ENCODE results near the gene POMT1. TPM values are rescaled to one million over a fixed set of nuclear protein-coding genes. Genes with fewer than 3 reads are reported as not detected.
"Not testable (repeated sequence)": the region's sequence is repeated elsewhere in the genome, so short reads cannot be mapped to it uniquely, and the experiment has no call there.

POMT1 gene
- total and polyA plus RNA-seq, 2 experiments from 2014 or later = 35.3 to 44.8 TPM

DNA sequence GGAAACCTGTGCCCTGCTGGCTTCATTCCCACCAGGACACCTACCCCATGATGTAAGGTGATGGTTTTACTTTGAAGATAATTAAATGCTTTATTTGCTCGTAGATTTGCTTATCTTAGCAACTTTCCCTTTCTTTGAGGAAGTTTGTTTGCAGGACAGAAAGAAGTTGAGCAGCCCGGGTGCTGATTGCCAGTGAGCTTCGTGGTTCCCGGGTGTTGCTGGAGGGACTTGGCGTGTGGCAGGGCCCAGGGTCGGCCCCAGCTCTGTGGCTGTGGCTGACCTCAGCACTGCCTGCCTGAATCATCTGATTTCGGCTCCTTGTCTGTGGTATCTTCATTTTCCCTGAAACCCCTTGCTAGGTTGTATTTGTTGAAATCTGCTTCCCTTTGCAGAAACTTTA, 8.7 kb downstream of the POMT1 start:
- no peak overlapping the region for H3K4me3 ChIP-seq
- TF ChIP-seq EZH2phosphoT487 (IDR thresholded peaks at IDR 0.05; ENCODE audit: low read depth, severe bottlenecking, unreplicated experiment) (no peak), EZH2 (IDR thresholded peaks at IDR 0.05; ENCODE audit: borderline replicate concordance) (no peak)
- TF ChIP-seq, protein P1, sequence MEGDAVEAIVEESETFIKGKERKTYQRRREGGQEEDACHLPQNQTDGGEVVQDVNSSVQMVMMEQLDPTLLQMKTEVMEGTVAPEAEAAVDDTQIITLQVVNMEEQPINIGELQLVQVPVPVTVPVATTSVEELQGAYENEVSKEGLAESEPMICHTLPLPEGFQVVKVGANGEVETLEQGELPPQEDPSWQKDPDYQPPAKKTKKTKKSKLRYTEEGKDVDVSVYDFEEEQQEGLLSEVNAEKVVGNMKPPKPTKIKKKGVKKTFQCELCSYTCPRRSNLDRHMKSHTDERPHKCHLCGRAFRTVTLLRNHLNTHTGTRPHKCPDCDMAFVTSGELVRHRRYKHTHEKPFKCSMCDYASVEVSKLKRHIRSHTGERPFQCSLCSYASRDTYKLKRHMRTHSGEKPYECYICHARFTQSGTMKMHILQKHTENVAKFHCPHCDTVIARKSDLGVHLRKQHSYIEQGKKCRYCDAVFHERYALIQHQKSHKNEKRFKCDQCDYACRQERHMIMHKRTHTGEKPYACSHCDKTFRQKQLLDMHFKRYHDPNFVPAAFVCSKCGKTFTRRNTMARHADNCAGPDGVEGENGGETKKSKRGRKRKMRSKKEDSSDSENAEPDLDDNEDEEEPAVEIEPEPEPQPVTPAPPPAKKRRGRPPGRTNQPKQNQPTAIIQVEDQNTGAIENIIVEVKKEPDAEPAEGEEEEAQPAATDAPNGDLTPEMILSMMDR (IDR thresholded peaks at IDR 0.05; ENCODE audit: poor library complexity) = no peak

DNA sequence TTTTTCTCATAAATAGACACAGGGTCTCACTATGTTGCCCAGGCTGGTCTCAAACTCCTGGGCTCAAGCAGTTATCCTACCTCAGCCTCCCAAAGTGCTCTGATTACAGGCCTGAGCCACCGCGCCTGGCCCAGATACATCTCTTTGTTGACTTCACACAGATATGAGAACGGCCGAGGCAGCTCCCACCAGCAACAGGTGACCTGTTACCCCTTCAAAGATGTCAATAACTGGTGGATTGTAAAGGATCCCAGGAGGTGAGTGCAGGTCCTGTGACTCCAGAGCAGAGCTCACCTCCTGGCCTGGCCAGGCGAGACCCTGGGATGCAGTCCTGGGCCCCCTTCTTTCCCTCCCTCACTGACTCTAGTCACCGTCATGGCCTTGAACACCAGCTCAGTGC, 9.2 kb downstream of the POMT1 start:
- no peak overlapping the region for H3K4me2 ChIP-seq

More for the DNA sequence above, 8.7 kb downstream of the POMT1 start:
- WGBS (ENCODE audit: low lambda C conversion rate, missing lambda C conversion rate) = 75% methylated on average over 7 of the region's 7 CpGs
- Histone ChIP-seq H4K20me1 (ENCODE audit: insufficient read depth, poor library complexity, severe bottlenecking) (no peaks in the 10 kb centered on the region), H3K79me2 (no peaks in the 10 kb centered on the region), H3K27me3 (no peaks in the 10 kb centered on the region), H3K27ac (no peak overlapping the region), H2AFZ (no peak overlapping the region), H3K4me2 (no peak overlapping the region), H3K9me2 (replicated peaks; ENCODE audit: insufficient read depth) (no peaks in the 10 kb centered on the region), H3K4me1 (ENCODE audit: insufficient read depth) (no peaks in the 10 kb centered on the region), H3K36me3 (replicated peaks; ENCODE audit: insufficient read depth, low read depth) (no peaks in the 10 kb centered on the region), H3K9me3 (ENCODE audit: low read depth) (no peaks in the 10 kb centered on the region)
- DNase-seq (ENCODE audit: low spot score) = no peak

DNA sequence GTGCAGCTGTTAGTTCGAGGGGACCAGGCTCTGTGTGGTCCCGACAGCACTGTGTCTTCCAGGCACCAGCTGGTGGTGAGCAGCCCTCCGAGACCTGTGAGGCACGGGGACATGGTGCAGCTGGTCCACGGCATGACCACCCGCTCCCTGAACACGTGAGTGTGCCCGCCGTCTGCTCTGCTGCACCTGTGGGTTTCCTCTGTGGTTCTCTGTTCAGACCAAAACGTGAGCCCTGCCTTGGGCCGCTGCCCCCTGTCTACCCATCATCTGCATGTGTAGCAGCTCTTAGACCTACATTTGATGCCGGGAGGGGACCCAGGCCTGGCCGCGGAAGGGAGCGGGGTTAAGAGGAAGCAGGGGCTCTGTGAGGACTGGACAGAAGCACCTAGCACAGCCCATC, 10.5 kb downstream of the POMT1 start:
- no peaks in the 10 kb centered on the region for H3K79me2 ChIP-seq
- H3K27me3 ChIP-seq = no peaks in the 10 kb centered on the region
- no peak overlapping the region for H2AFZ ChIP-seq
- H3K36me3 ChIP-seq (replicated peaks; ENCODE audit: insufficient read depth, low read depth) = no peaks in the 10 kb centered on the region
- no peaks in the 10 kb centered on the region for H3K9me2 ChIP-seq (replicated peaks; ENCODE audit: insufficient read depth)
- no peak overlapping the region for H3K4me3 ChIP-seq
- H3K4me1 ChIP-seq (ENCODE audit: insufficient read depth) = no peaks in the 10 kb centered on the region
- TF ChIP-seq EZH2 (IDR thresholded peaks at IDR 0.05; ENCODE audit: borderline replicate concordance) (no peak), EZH2phosphoT487 (IDR thresholded peaks at IDR 0.05; ENCODE audit: low read depth, severe bottlenecking, unreplicated experiment) (no peak)
- TF ChIP-seq, protein P1 (IDR thresholded peaks at IDR 0.05; ENCODE audit: poor library complexity) = no peak
- H3K27ac ChIP-seq = no peak overlapping the region
- no peaks in the 10 kb centered on the region for H4K20me1 ChIP-seq (ENCODE audit: insufficient read depth, poor library complexity, severe bottlenecking)
- WGBS (ENCODE audit: low lambda C conversion rate, missing lambda C conversion rate) = 97% methylated on average over 14 of the region's 15 CpGs
- DNase-seq (ENCODE audit: low spot score) = no peak
- no peaks in the 10 kb centered on the region for H3K9me3 ChIP-seq (ENCODE audit: low read depth)
- H3K4me2 ChIP-seq = no peak overlapping the region

More for the DNA sequence above, 9.2 kb downstream of the POMT1 start:
- Histone ChIP-seq H3K4me3 (no peak overlapping the region), H3K36me3 (replicated peaks; ENCODE audit: insufficient read depth, low read depth) (no peaks in the 10 kb centered on the region), H3K79me2 (no peaks in the 10 kb centered on the region), H3K4me1 (ENCODE audit: insufficient read depth) (no peaks in the 10 kb centered on the region), H3K27ac (no peak overlapping the region), H4K20me1 (ENCODE audit: insufficient read depth, poor library complexity, severe bottlenecking) (no peaks in the 10 kb centered on the region), H2AFZ (no peak overlapping the region), H3K9me3 (ENCODE audit: low read depth) (no peaks in the 10 kb centered on the region), H3K9me2 (replicated peaks; ENCODE audit: insufficient read depth) (no peaks in the 10 kb centered on the region), H3K27me3 (no peaks in the 10 kb centered on the region)
- no peak for TF ChIP-seq EZH2phosphoT487 (IDR thresholded peaks at IDR 0.05; ENCODE audit: low read depth, severe bottlenecking, unreplicated experiment)
- TF ChIP-seq EZH2 (IDR thresholded peaks at IDR 0.05; ENCODE audit: borderline replicate concordance) = no peak
- TF ChIP-seq, protein P1 (IDR thresholded peaks at IDR 0.05; ENCODE audit: poor library complexity) = no peak
- DNase-seq (ENCODE audit: low spot score) = no peak
- 95% methylated on average over 6 of the region's 6 CpGs for WGBS (ENCODE audit: low lambda C conversion rate, missing lambda C conversion rate)

DNA sequence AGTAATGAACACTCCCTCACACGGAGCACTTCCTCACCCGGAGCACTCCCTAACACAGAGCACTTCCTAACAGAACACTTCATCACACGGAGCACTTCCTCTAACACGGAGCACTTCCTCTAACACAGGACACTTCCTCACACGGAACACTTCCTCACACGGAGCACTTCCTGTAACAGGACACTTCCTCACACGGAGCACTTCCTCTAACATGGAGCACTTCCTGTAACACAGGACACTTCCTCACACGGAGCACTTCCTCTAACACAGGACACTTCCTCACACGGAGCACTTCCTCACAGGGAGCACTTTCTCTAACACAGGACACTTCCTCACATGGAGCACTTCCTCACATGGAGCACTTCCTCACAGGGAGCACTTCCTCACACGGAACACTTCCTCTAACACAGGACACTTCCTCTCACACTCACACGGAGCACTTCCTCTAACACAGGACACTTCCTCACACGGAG, 12.9 kb downstream of the POMT1 start:
- not testable (repeated sequence) for H3K79me2 ChIP-seq; H3K4me2 ChIP-seq; H3K36me3 ChIP-seq (replicated peaks; ENCODE audit: insufficient read depth, low read depth); H3K9me2 ChIP-seq (replicated peaks; ENCODE audit: insufficient read depth); H2AFZ ChIP-seq; H3K9me3 ChIP-seq (ENCODE audit: low read depth); H4K20me1 ChIP-seq (ENCODE audit: insufficient read depth, poor library complexity, severe bottlenecking); H3K4me3 ChIP-seq; H3K4me1 ChIP-seq (ENCODE audit: insufficient read depth); DNase-seq (ENCODE audit: low spot score); H3K27me3 ChIP-seq; H3K27ac ChIP-seq
- 94% methylated on average over 9 of the region's 12 CpGs for WGBS (ENCODE audit: low lambda C conversion rate, missing lambda C conversion rate)
